CD14-positive monocyte (primary cell): ENCODE data around the gene CCDC106. TPM values are rescaled to one million over a fixed set of nuclear protein-coding genes. Genes with fewer than 3 reads are reported as not detected.

Experiments used
- DNase-seq, 3 donors: peaks; one replicate each; pipeline ENCODE4 v3.0.0-alpha.2; 2011 to 2022
- H2AFZ ChIP-seq: 2 replicates; pipeline ENCODE4 v1.6.0; 2012; ENCODE audit warnings: mild to moderate bottlenecking, low read depth, low read length, inconsistent platforms; ENCODE audit not compliant: insufficient read depth, poor library complexity, severe bottlenecking
- H3K27ac ChIP-seq, 2 donors: 1 replicate in 1 of 2; 2 replicates in 1 of 2; pipeline ENCODE4 v1.5.1; 2012 to 2013; ENCODE audit warnings: low read length in 2 of 2, control low read depth in 1 of 2, inconsistent platforms in 1 of 2, low read depth in 1 of 2, mild to moderate bottlenecking in 1 of 2
- H3K27me3 ChIP-seq, 2 donors: one replicate each; pipeline versions ENCODE4 v1.6.0 to v1.6.1; 2011 to 2013; ENCODE audit warnings: low read length in 2 of 2; ENCODE audit not compliant: control insufficient read depth in 2 of 2, insufficient read depth in 2 of 2
- H3K36me3 ChIP-seq, 2 donors: replicated peaks in 1 of 2; 1 replicate in 1 of 2; 2 replicates in 1 of 2; pipeline versions ENCODE4 v1.5.1 to v1.6.1; 2012 to 2013; ENCODE audit warnings: low read length in 2 of 2, control low read depth in 1 of 2, inconsistent platforms in 1 of 2, mild to moderate bottlenecking in 1 of 2; ENCODE audit not compliant: insufficient read depth in 2 of 2, control insufficient read depth in 1 of 2
- H3K4me1 ChIP-seq, 2 donors: 1 replicate in 1 of 2; 2 replicates in 1 of 2; pipeline versions ENCODE4 v1.5.1 to v1.6.1; 2012 to 2013; ENCODE audit warnings: low read length in 2 of 2, control low read depth in 1 of 2, inconsistent platforms in 1 of 2, mild to moderate bottlenecking in 1 of 2, moderate library complexity in 1 of 2; ENCODE audit not compliant: insufficient read depth in 2 of 2, control insufficient read depth in 1 of 2
- H3K4me2 ChIP-seq: replicated peaks from 2 replicates; pipeline ENCODE3; 2012; ENCODE audit warnings: low read length, moderate library complexity, mild to moderate bottlenecking; ENCODE audit not compliant: poor library complexity, severe bottlenecking; ENCODE audit errors: extremely low read depth
- H3K4me3 ChIP-seq, 3 experiments: fragments of 200-600 bp in 1 of 3; sonication (generic) in 1 of 3; replicated peaks in 1 of 3; 1 replicate in 2 of 3; 2 replicates in 1 of 3; pipeline ENCODE4 v1.5.1; 2011 to 2013; ENCODE audit warnings: low read length in 3 of 3, mild to moderate bottlenecking in 3 of 3, control low read depth in 2 of 3, low read depth in 2 of 3, inconsistent platforms in 1 of 3, moderate library complexity in 1 of 3
- H3K79me2 ChIP-seq: 2 replicates; pipeline ENCODE4 v1.6.0; 2012; ENCODE audit warnings: mild to moderate bottlenecking, control low read depth, inconsistent platforms, low read length, moderate library complexity; ENCODE audit not compliant: insufficient read depth
- H3K9ac ChIP-seq: 2 replicates; pipeline ENCODE4 v1.6.0; 2017; ENCODE audit warnings: low read length, mild to moderate bottlenecking; ENCODE audit not compliant: insufficient read depth, poor library complexity, severe bottlenecking
- H3K9me3 ChIP-seq, 2 donors: replicated peaks in 1 of 2; 1 replicate in 1 of 2; 2 replicates in 1 of 2; pipeline versions ENCODE4 v1.5.1 to v1.6.1; 2012 to 2013; ENCODE audit warnings: low read length in 2 of 2, control low read depth in 1 of 2; ENCODE audit not compliant: control insufficient read depth in 1 of 2, insufficient read depth in 1 of 2
- H4K20me1 ChIP-seq: 2 replicates; pipeline ENCODE4 v1.6.0; 2012; ENCODE audit warnings: mild to moderate bottlenecking, low read length, control low read depth, moderate library complexity; ENCODE audit not compliant: insufficient read depth
- H3K27ac Mint-ChIP-seq, 7 donors: one replicate each; pipeline ENCODE4 v1.8.0; 2020; ENCODE audit warnings: mild to moderate bottlenecking in 7 of 7, mixed read lengths in 7 of 7, moderate library complexity in 6 of 7, inconsistent platforms in 2 of 7
- H3K27me3 Mint-ChIP-seq, 3 donors: one replicate each; pipeline ENCODE4 v1.8.0; 2021 to 2022; ENCODE audit warnings: low read depth in 3 of 3, mild to moderate bottlenecking in 3 of 3, mixed read lengths in 3 of 3, moderate library complexity in 3 of 3, inconsistent platforms in 1 of 3
- H3K36me3 Mint-ChIP-seq, 2 donors: one replicate each; pipeline ENCODE4 v1.8.0; 2020; ENCODE audit warnings: mixed read lengths in 2 of 2, inconsistent platforms in 1 of 2, mild to moderate bottlenecking in 1 of 2
- H3K4me1 Mint-ChIP-seq: one replicate; pipeline ENCODE4 v1.8.0; 2020; ENCODE audit warnings: mild to moderate bottlenecking, mixed read lengths
- H3K4me3 Mint-ChIP-seq, 2 donors: one replicate each; pipeline ENCODE4 v1.8.0; 2020; ENCODE audit warnings: mild to moderate bottlenecking in 2 of 2, mixed read lengths in 2 of 2, moderate library complexity in 1 of 2
- H3K9me3 Mint-ChIP-seq, 7 donors: one replicate each; pipeline ENCODE4 v1.8.0; 2020 to 2022; ENCODE audit warnings: mixed read lengths in 7 of 7, mild to moderate bottlenecking in 6 of 7, moderate library complexity in 6 of 7, inconsistent platforms in 2 of 7
- WGBS: methylation state at CpG from one replicate; pipeline ENCODE4 v1.1.5; 2013; ENCODE audit warnings: missing lambda C conversion rate; ENCODE audit not compliant: insufficient coverage; 5-methylcytosine and 5-hydroxymethylcytosine counted together
- intact Hi-C, 2 donors: fragments of 100-400 bp; cut with micrococcal nuclease; formaldehyde crosslinking; loops; one replicate each; pipeline versions ENCODE4 v1.15.0 to v1.15.1; 2023
- polyA plus RNA-seq, 3 donors: library from polyadenylated mRNA; depleted of rRNA in 1 of 3; unstranded in 2 of 3; stranded (reverse) in 1 of 3; fragments of 300-500 nt in 2 of 3; fragments of >200 nt in 1 of 3; fragmentation: Illumina TruSeq in 2 of 3; gene quantifications; 1 replicate in 2 of 3; 2 replicates in 1 of 3; pipeline ENCODE4 v1.2.3, GENCODE V29; 2012 to 2021
- TF ChIP-seq, protein P1 (sequence below): fragments of 200-600 bp; IDR thresholded peaks from one replicate; pipeline ENCODE4 v1.8.0; 2022; ENCODE audit warnings: antibody characterized with exemption, mild to moderate bottlenecking

The CCDC106 gene
- polyA plus RNA-seq, 3 donors, result 0.74 to 2.4 (median 1.2) TPM

DNA sequence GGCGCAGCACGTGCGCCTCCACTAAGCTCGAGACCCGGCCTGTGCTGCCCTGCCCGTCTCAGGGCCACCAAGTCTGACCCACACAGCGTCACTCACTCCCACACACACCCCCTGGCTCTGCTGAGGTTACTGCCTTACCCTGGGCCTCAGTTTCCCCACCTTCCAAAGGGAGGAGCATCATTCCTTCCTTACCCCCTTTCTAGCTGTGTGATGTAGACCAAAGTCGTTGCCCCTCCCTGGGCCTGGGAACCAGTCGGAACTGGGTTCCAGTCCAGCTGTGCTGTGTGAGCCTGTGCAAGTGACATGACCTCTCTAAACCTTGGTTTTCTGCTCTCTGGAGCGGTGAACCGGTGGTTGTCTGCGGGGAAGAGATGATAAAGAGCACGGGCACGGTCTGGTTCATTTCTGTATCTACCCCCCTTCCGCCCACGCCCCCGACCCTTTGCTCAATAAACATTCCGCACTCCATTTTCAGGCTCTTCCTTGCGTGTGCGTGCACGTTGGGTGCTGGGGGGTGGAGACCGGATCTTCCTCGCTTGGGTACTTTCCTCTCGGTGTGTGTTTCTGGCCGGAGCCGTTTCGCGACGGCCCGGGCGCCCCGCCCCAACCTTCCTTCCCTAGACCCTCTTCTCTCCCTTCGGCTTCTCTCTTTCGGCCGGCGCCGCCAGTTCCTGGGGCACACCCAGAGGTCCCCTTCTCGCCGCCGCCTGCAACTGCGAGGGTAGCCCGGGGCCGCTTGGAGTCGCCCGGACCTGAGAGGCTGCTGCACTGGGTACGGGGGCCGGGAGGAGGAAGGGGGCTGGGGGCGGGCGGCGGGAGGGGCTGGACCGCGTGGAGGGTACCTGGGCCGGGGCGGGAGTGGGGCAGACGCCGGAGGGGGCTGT lies 4.8 kb upstream of the CCDC106 start, which contains the start of gene ZNF581:
Gene ZNF581 (plus strand): TSS at position 647 of the 884 bp plus-strand sequence. CDS start 923 bp downstream, outside the sequence.
- intact Hi-C loops, result loop anchor here in 1 of 2 donors (5.0 kb wide), 1 partner anchor 36 kb away; the partner anchor contains the start of gene ZNF865
- H3K36me3 Mint-ChIP-seq, result peaks cover 13 to 28% of the 10 kb centered on the region in 2 donors
- peak within 1 kb of the TSS; percentile 87 to 97 for H3K4me3 Mint-ChIP-seq
- peak within 1 kb of the TSS; percentile 46 to 83 (median 67) for H3K4me3 ChIP-seq
- H3K79me2 ChIP-seq, result peaks cover 36% of the 10 kb centered on the region
- H3K4me1 ChIP-seq, result peaks cover 55 to 70% of the 10 kb centered on the region in 2 donors
- peaks cover 0 to 3% of the 10 kb centered on the region in 2 donors for H3K9me3 ChIP-seq
- H4K20me1 ChIP-seq, result peaks cover 16% of the 10 kb centered on the region
- H3K9ac ChIP-seq, result peak within 1 kb of the TSS; percentile 74
- peaks cover 0 to 7% (median 3%) of the 10 kb centered on the region in 7 donors for H3K9me3 Mint-ChIP-seq
- H3K4me1 Mint-ChIP-seq, result peaks cover 58% of the 10 kb centered on the region
- peaks cover 0 to 5% of the 10 kb centered on the region in 2 donors for H3K27me3 ChIP-seq
- 1% methylated on average over 26 of the region's 56 CpGs for WGBS
- H2AFZ ChIP-seq, result peak within 1 kb of the TSS; percentile 74
- peak within 1 kb of the TSS; percentile 80 to 92 (median 87) for H3K27ac Mint-ChIP-seq
- H3K4me2 ChIP-seq, result peak within 1 kb of the TSS; percentile 96
- peak; percentile 69 to 90 (median 77) for DNase-seq
- TF ChIP-seq, protein P1, sequence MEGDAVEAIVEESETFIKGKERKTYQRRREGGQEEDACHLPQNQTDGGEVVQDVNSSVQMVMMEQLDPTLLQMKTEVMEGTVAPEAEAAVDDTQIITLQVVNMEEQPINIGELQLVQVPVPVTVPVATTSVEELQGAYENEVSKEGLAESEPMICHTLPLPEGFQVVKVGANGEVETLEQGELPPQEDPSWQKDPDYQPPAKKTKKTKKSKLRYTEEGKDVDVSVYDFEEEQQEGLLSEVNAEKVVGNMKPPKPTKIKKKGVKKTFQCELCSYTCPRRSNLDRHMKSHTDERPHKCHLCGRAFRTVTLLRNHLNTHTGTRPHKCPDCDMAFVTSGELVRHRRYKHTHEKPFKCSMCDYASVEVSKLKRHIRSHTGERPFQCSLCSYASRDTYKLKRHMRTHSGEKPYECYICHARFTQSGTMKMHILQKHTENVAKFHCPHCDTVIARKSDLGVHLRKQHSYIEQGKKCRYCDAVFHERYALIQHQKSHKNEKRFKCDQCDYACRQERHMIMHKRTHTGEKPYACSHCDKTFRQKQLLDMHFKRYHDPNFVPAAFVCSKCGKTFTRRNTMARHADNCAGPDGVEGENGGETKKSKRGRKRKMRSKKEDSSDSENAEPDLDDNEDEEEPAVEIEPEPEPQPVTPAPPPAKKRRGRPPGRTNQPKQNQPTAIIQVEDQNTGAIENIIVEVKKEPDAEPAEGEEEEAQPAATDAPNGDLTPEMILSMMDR, result no peak
- peak within 1 kb of the TSS; percentile 28 to 91 for H3K27ac ChIP-seq
- H3K27me3 Mint-ChIP-seq, result peaks cover 4 to 24% (median 23%) of the 10 kb centered on the region in 3 donors
- H3K36me3 ChIP-seq, result peaks cover 11 to 13% of the 10 kb centered on the region in 2 donors

GRCh38 chr19:55643887-55644176 lies 4.2 kb upstream of the CCDC106 start:
- H2AFZ ChIP-seq, result peak overlapping the region; percentile 74
- peak overlapping the region; percentile 96 for H3K4me2 ChIP-seq
- peaks cover 60% of the 10 kb centered on the region for H3K4me1 Mint-ChIP-seq
- H3K4me3 Mint-ChIP-seq, result peak overlapping the region; percentile 87 to 91
- peaks cover 31% of the 10 kb centered on the region for H3K79me2 ChIP-seq
- peak overlapping the region; percentile 53 to 91 (median 82) for H3K27ac Mint-ChIP-seq
- H3K27me3 ChIP-seq, result peaks cover 0 to 5% of the 10 kb centered on the region in 2 donors
- H3K27ac ChIP-seq, result peak overlapping the region; percentile 28 to 91
- peaks cover 61 to 76% of the 10 kb centered on the region in 2 donors for H3K4me1 ChIP-seq
- no peak for DNase-seq
- peaks cover 0 to 3% of the 10 kb centered on the region in 2 donors for H3K9me3 ChIP-seq
- intact Hi-C loops, result loop anchor here in 1 of 2 donors (5.0 kb wide), 1 partner anchor 37 kb away; the partner anchor contains the start of gene ZNF865
- peak overlapping the region; percentile 46 to 83 (median 59) for H3K4me3 ChIP-seq
- peaks cover 11 to 13% of the 10 kb centered on the region in 2 donors for H3K36me3 ChIP-seq
- H3K9ac ChIP-seq, result peak overlapping the region; percentile 74
- peaks cover 5 to 28% (median 23%) of the 10 kb centered on the region in 3 donors for H3K27me3 Mint-ChIP-seq
- under 1% methylated on average over 15 of the region's 15 CpGs for WGBS
- TF ChIP-seq, protein P1, result no peak
- H3K36me3 Mint-ChIP-seq, result peaks cover 10 to 24% of the 10 kb centered on the region in 2 donors
- H3K9me3 Mint-ChIP-seq, result peaks cover 0 to 7% (median 5%) of the 10 kb centered on the region in 7 donors
- peaks cover 16% of the 10 kb centered on the region for H4K20me1 ChIP-seq
